ENCODE data around the gene MBD3L4.

DNA sequence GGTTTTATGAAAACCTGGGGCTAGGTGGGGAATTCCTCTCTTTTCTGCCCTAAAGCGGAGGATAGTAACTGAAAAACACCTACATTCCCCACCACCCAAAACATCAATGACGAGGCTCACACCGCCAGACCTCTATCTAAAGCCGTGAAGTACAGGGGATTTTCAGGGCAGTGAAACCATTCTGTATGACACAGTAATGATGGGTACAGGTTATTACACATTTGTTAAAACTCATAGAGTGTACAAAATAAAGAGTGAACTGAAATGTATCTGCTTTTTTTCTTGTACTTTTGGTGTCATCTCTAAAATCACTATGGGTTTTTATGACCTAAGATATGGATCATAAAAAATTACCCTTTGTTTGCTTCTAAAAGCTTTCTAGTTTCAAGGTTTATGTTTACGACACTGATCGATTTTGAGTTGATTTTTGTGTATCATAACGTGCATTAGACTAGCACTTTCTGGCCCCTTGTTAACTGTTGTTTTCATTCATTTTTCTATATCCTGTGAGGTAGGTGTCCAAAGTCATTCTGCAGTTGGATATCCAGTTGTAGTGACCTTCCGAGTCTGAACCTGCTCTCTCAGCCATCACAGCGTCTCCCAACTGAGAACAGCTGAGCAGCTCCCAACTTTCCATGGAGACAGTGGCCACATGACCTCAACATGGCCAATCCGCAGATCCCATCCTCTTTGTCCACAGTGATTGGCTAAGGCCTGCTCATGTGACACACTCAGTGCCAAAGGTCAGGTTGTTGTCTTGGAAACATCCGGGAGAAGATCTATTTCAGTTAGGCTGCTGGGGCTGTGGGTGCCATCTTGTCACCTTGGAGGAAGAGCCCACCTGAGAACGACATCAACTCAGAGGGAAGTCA is 29.0 kb downstream of the MBD3L4 start:
- TF ChIP-seq, protein P1, sequence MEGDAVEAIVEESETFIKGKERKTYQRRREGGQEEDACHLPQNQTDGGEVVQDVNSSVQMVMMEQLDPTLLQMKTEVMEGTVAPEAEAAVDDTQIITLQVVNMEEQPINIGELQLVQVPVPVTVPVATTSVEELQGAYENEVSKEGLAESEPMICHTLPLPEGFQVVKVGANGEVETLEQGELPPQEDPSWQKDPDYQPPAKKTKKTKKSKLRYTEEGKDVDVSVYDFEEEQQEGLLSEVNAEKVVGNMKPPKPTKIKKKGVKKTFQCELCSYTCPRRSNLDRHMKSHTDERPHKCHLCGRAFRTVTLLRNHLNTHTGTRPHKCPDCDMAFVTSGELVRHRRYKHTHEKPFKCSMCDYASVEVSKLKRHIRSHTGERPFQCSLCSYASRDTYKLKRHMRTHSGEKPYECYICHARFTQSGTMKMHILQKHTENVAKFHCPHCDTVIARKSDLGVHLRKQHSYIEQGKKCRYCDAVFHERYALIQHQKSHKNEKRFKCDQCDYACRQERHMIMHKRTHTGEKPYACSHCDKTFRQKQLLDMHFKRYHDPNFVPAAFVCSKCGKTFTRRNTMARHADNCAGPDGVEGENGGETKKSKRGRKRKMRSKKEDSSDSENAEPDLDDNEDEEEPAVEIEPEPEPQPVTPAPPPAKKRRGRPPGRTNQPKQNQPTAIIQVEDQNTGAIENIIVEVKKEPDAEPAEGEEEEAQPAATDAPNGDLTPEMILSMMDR (IDR thresholded peaks at IDR 0.05) = no peak
- no peak for TF ChIP-seq POLR2A (IDR thresholded peaks at IDR 0.05)
